22Rv1 (cell line): ENCODE measurements around the gene SLC6A9.
A peak's percentile ranks its signal among the peaks of the same experiment; 100 is the strongest.

Source experiments
- H3K27ac ChIP-seq: fragments of 450-650 bp; 2 replicates; pipeline ENCODE4 v1.5.1; 2017
- ZFX ChIP-seq: fragments of 450-650 bp; IDR thresholded peaks from 2 replicates; pipeline ENCODE4 v1.6.1; 2017; ENCODE audit warnings: antibody characterized with exemption, borderline replicate concordance
- TF ChIP-seq, protein P1 (sequence below): fragments of 450-650 bp; IDR thresholded peaks from 2 replicates; pipeline ENCODE4 v1.5.1; 2017; ENCODE audit warnings: mild to moderate bottlenecking

Gene SLC6A9

DNA sequence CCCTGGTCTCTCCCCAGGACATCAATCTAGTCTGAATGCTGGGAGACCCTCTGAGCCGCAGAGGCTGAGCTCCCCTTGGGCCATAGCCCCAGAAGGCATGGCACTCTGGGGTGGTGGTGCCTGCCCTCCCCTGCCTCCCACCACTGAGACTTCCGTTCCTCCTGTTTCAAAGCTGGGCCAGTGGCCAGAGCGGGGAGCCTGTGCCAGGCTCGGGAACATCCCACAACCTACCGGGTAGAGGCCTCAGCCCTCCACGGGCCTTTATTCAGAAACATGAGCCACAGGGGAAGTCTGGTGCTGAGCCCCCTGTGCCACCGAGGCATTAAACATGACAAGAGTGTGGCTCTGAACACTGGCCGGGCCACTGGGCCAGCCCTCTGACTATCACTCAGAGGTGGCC, 31.8 kb downstream of the SLC6A9 start:
- no peak overlapping the region for H3K27ac ChIP-seq
- TF ChIP-seq, protein P1, sequence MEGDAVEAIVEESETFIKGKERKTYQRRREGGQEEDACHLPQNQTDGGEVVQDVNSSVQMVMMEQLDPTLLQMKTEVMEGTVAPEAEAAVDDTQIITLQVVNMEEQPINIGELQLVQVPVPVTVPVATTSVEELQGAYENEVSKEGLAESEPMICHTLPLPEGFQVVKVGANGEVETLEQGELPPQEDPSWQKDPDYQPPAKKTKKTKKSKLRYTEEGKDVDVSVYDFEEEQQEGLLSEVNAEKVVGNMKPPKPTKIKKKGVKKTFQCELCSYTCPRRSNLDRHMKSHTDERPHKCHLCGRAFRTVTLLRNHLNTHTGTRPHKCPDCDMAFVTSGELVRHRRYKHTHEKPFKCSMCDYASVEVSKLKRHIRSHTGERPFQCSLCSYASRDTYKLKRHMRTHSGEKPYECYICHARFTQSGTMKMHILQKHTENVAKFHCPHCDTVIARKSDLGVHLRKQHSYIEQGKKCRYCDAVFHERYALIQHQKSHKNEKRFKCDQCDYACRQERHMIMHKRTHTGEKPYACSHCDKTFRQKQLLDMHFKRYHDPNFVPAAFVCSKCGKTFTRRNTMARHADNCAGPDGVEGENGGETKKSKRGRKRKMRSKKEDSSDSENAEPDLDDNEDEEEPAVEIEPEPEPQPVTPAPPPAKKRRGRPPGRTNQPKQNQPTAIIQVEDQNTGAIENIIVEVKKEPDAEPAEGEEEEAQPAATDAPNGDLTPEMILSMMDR, result no peak
- no peak for TF ChIP-seq ZFX

- no peak overlapping the region for H3K27ac ChIP-seq
- no peak for TF ChIP-seq ZFX
- TF ChIP-seq, protein P1, result no peak
Observed at GRCh38 chr1:43998000-43998378, 33.3 kb downstream of the SLC6A9 start.

GRCh38 chr1:43997295-43997999, 33.8 kb downstream of the SLC6A9 start:
- TF ChIP-seq, protein P1, result no peak
- TF ChIP-seq ZFX, result no peak
- no peak overlapping the region for H3K27ac ChIP-seq

- no peak overlapping the region for H3K27ac ChIP-seq
- TF ChIP-seq, protein P1, result no peak
- TF ChIP-seq ZFX, result no peak
Observed at GRCh38 chr1:43996733-43997115, 34.5 kb downstream of the SLC6A9 start.

- TF ChIP-seq, protein P1, result no peak
- TF ChIP-seq ZFX, result no peak
- no peak overlapping the region for H3K27ac ChIP-seq
Observed at GRCh38 chr1:43995984-43996732, 35.1 kb downstream of the SLC6A9 start.

DNA sequence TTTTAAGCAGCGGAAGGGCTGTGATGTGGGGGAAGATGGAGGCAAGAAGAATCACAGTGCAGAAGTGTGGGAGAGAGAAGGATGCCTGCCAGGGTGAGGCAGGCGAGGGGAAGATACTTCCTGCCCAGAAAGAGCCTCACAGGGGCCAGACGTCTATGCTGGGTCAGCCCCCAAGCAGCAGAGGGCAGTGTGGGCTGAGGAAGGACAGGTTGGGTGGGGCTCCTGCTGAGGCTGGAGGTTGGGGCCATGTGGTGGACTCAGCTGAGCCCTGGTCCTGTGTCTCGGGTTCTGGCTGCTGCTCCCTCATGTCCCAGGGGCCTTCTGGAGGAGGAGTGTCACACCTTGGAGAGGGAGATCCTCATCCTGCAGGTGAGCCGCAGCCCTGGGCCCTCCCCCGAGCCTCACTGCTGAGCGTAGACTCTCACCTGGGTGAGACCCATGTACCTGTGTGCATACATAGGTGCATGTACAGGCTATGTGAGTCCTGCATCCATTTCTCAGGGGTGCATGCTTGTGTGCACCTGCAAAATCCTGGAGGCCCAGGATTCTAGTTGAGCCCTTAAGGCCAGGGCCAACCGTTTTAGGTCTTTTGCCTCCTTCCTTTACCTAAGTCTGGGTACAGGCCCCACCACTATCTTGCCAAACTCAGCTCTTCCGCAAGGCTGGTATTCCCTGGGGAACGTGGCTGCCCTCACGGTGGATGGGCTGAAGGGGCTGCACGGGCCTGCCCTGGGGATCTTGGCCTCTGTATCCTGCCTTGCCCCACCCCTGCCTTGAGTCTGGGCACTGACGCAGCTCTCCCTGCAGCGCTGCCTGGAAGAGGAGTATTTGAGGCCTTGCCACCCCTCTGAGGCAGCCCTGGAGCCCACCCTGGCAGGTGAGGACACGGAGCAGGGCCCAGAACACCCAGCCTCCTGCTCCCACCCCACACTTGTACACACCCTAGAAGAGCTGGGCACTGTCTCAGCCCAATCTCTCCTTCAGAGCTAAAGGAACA, 36.2 kb downstream of the SLC6A9 start:
- no peak for TF ChIP-seq ZFX
- TF ChIP-seq, protein P1, result peak; percentile 43
- H3K27ac ChIP-seq, result no peak overlapping the region

DNA sequence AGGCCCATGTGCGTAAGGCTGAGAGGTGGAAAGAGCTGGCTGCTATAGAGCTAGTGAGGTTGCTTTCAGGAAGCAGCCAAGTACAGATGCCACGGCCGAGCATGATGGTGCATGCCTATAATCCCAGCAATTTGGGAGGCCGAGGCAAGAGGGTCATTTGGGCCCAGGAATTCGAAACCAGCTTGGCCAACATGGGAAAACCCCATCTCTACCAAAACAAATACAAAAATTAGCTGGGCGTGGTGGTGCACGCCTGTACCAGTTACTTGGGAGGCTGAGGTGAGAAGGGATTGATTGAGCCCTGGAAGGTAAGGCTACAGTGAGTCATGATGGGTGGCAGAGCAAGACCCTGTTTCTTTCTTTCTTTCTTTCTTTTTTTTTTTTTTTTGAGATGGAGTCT, 37.2 kb downstream of the SLC6A9 start:
- H3K27ac ChIP-seq, result no peak overlapping the region

More for the DNA sequence above, 37.2 kb downstream of the SLC6A9 start:
- TF ChIP-seq ZFX, result no peak
